Duodenal mucosa (tissue), 2 donors: ENCODE results near the gene ISCU.

Source experiments
- H3K27ac ChIP-seq: one replicate; pipeline ENCODE4 v1.7.0; 2013; ENCODE audit warnings: low read depth, low read length
- H3K27me3 ChIP-seq, 2 donors: one replicate each; pipeline ENCODE4 v1.7.0; 2013; ENCODE audit warnings: low read length in 2 of 2, control low read depth in 1 of 2; ENCODE audit not compliant: insufficient read depth in 2 of 2, control insufficient read depth in 1 of 2
- H3K36me3 ChIP-seq, 2 donors: one replicate each; pipeline ENCODE4 v1.7.0; 2013; ENCODE audit warnings: low read length in 2 of 2, control low read depth in 1 of 2; ENCODE audit not compliant: insufficient read depth in 2 of 2, control insufficient read depth in 1 of 2
- H3K4me1 ChIP-seq, 2 donors: one replicate each; pipeline ENCODE4 v1.7.0; 2013; ENCODE audit warnings: low read length in 2 of 2, control low read depth in 1 of 2; ENCODE audit not compliant: insufficient read depth in 2 of 2, control insufficient read depth in 1 of 2
- H3K4me3 ChIP-seq, 2 donors: one replicate each; pipeline ENCODE4 v1.7.0; 2013; ENCODE audit warnings: low read length in 2 of 2, low read depth in 1 of 2
- H3K9ac ChIP-seq, 2 donors: one replicate each; pipeline ENCODE4 v1.7.0; 2013; ENCODE audit warnings: low read length in 2 of 2, low read depth in 1 of 2
- H3K9me3 ChIP-seq, 2 donors: one replicate each; pipeline ENCODE4 v1.7.0; 2013; ENCODE audit warnings: low read length in 2 of 2, control low read depth in 1 of 2; ENCODE audit not compliant: control insufficient read depth in 1 of 2

ISCU gene

GRCh38 chr12:108596854-108597558, 34.6 kb downstream of the ISCU start:
- Histone ChIP-seq H3K27ac (peak overlapping the region; percentile 17), H3K27me3 (no peaks in the 10 kb centered on the region), H3K4me3 (peak overlapping the region; percentile 46 to 65), H3K9ac (peak overlapping the region; percentile 10 to 25), H3K4me1 (no peaks in the 10 kb centered on the region), H3K36me3 (no peaks in the 10 kb centered on the region), H3K9me3 (no peaks in the 10 kb centered on the region)

- Histone ChIP-seq H3K36me3 (no peaks in the 10 kb centered on the region), H3K9me3 (no peaks in the 10 kb centered on the region), H3K27ac (peak within 1 kb of the TSS; percentile 22), H3K4me3 (peak within 1 kb of the TSS; percentile 46 to 65), H3K9ac (peak within 1 kb of the TSS; percentile 10 to 25), H3K4me1 (no peaks in the 10 kb centered on the region), H3K27me3 (no peaks in the 10 kb centered on the region)
Measured at GRCh38 chr12:108597559-108598471, 35.4 kb downstream of the ISCU start, which contains the start of gene TMEM119. Gene TMEM119 (minus strand): TSS chr12:108598084. CDS start chr12:108592383, 5,701 bp downstream.

GRCh38 chr12:108598553-108599250, 36.3 kb downstream of the ISCU start:
- Histone ChIP-seq H3K9me3 (no peaks in the 10 kb centered on the region), H3K9ac (no peak overlapping the region), H3K36me3 (no peaks in the 10 kb centered on the region), H3K4me3 (no peak overlapping the region), H3K4me1 (no peaks in the 10 kb centered on the region), H3K27me3 (no peaks in the 10 kb centered on the region), H3K27ac (peak overlapping the region; percentile 22)

GRCh38 chr12:108599541-108599940, 37.1 kb downstream of the ISCU start:
- H3K36me3 ChIP-seq = no peaks in the 10 kb centered on the region
- no peak overlapping the region for H3K9ac ChIP-seq
- no peaks in the 10 kb centered on the region for H3K27me3 ChIP-seq
- H3K4me3 ChIP-seq = no peak overlapping the region
- no peaks in the 10 kb centered on the region for H3K9me3 ChIP-seq
- no peak overlapping the region for H3K27ac ChIP-seq
- H3K4me1 ChIP-seq = no peaks in the 10 kb centered on the region

- H3K4me1 ChIP-seq = no peaks in the 10 kb centered on the region
Measured at GRCh38 chr12:108599948-108600701, 37.7 kb downstream of the ISCU start.

GRCh38 chr12:108600702-108601007, 38.3 kb downstream of the ISCU start:
- Histone ChIP-seq H3K36me3 (no peaks in the 10 kb centered on the region), H3K9ac (no peak overlapping the region), H3K4me3 (no peak overlapping the region), H3K27ac (no peak overlapping the region), H3K27me3 (no peaks in the 10 kb centered on the region), H3K9me3 (no peaks in the 10 kb centered on the region), H3K4me1 (no peaks in the 10 kb centered on the region)

More at GRCh38 chr12:108599948-108600701, 37.7 kb downstream of the ISCU start:
- H3K36me3 ChIP-seq = no peaks in the 10 kb centered on the region
- no peaks in the 10 kb centered on the region for H3K27me3 ChIP-seq
- no peak overlapping the region for H3K4me3 ChIP-seq
- H3K9ac ChIP-seq = no peak overlapping the region
- no peak overlapping the region for H3K27ac ChIP-seq
- H3K9me3 ChIP-seq = no peaks in the 10 kb centered on the region

GRCh38 chr12:108602209-108602705, 39.9 kb downstream of the ISCU start:
- Histone ChIP-seq H3K27me3 (no peaks in the 10 kb centered on the region), H3K27ac (no peak overlapping the region), H3K9ac (no peak overlapping the region), H3K9me3 (no peaks in the 10 kb centered on the region), H3K4me1 (no peaks in the 10 kb centered on the region), H3K36me3 (no peaks in the 10 kb centered on the region), H3K4me3 (no peak overlapping the region)

GRCh38 chr12:108602976-108603704, 40.7 kb downstream of the ISCU start:
- no peak overlapping the region for H3K9ac ChIP-seq
- H3K9me3 ChIP-seq = no peaks in the 10 kb centered on the region
- no peak overlapping the region for H3K27ac ChIP-seq
- H3K4me1 ChIP-seq = no peaks in the 10 kb centered on the region
- H3K4me3 ChIP-seq = no peak overlapping the region
- no peaks in the 10 kb centered on the region for H3K27me3 ChIP-seq
- no peaks in the 10 kb centered on the region for H3K36me3 ChIP-seq

- Histone ChIP-seq H3K27ac (no peak overlapping the region), H3K4me3 (no peak overlapping the region), H3K4me1 (no peaks in the 10 kb centered on the region), H3K27me3 (no peaks in the 10 kb centered on the region), H3K9me3 (no peaks in the 10 kb centered on the region), H3K36me3 (no peaks in the 10 kb centered on the region), H3K9ac (no peak overlapping the region)
Measured at GRCh38 chr12:108603743-108604142, 41.3 kb downstream of the ISCU start.
